HG02870 (cell line): ENCODE results near the gene CORO2B.
"Not testable (repeated sequence)": the region's sequence is repeated elsewhere in the genome, so short reads cannot be mapped to it uniquely, and the experiment has no call there.

ENCODE experiments used
- ATAC-seq: cut with Tn5 transposase; IDR thresholded peaks from one replicate; pipeline ENCODE4 v1.9.1; 2021; ENCODE audit warnings: mild to moderate bottlenecking, moderate library complexity; ENCODE audit not compliant: unreplicated experiment

The CORO2B gene

DNA sequence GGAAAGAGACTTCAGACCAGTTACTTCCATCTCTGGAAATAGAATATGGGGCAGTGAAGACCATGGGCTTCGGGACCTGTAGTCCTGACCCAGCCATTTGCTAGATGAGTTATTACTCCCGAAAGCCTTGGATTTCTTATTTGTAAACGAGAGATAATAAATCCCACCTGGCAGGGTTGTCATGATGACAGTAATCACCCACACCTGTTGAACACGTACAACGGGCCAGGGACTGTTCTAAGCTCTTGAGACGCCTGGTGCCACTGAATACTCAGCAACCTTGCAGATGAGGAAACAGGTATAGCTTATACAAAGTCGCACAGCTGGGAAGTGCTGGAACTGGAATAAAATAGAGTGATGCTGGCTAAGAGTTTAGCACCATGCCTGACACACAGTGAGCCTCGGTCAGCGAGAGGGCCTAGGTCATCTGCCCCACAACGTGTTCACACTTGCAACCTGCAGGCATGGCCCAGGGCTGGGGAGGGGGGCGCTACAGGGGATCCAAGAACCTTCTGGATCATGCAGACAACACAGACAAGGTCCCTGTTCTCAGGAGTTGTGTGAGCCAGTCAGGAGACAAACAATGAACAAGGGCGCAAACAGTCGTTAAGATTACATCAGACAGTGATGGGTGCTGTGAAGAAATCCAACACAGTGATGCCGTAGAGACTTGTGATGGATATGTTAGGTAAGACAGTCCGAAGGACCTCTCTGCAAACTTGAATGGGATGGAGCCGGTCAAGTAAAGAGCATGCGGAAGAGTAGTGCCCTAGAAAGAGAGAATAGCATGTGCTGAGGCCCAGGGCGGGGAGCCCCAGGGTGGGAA, 89.2 kb downstream of the CORO2B start:
- no peak for ATAC-seq

- no peak for ATAC-seq
These were observed 90.3 kb downstream of the CORO2B start for GRCh38 chr15:68668926-68669600.

- no peak for ATAC-seq
These were observed 93.5 kb downstream of the CORO2B start for GRCh38 chr15:68672251-68672650.

- no peak for ATAC-seq
These were observed 94.0 kb downstream of the CORO2B start for GRCh38 chr15:68672781-68673205.

DNA sequence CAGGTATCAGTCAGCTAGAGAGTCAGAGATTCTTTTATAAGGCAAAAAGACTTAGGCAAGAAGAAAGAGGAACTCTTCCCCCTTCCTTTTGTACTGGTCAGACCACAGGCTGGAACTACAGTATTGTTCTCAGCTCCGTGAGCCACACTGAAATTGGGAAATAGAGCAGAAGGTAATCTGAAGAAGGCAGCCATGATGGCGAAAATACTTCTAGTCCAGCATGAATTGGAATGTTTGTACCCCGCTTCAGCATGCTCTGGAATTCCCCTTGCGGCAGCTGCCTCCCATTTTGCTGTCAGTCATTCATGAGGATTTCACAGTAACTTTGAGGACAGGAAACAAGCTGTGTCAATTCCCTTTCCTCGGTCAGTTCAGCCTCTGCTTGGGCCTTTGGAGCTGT, 96.2 kb downstream of the CORO2B start:
- no peak for ATAC-seq

DNA sequence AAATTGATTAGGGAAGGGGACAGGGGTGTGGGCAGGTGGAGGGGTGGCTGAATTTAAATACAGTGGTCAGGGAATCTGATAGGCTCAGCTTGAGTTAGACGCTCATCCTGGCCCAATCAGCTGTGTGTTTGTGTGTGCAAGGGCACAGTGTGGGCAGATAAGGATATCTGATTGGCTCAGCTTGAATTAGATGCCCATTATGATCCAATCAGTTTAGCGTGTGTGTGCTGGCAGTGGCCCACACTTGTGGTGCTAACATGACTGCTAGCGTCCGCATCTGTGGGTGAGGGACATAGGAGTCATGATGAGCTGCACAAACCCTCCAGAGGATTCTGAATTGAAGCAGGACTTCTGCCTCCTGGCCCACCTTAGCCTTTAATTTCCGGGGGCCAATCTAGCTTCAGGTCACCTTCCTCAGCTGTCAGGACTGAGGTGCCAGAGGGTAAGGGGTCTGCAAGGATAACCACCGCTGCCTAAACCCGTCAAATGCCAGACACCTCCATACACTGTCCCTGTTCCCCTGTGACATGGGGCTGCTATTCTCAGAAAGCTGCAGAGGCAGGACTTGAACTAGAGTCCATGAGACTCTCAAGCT, 97.3 kb downstream of the CORO2B start:
- ATAC-seq: no peak

- no peak for ATAC-seq
These were observed 98.1 kb downstream of the CORO2B start for GRCh38 chr15:68676926-68677325.

DNA sequence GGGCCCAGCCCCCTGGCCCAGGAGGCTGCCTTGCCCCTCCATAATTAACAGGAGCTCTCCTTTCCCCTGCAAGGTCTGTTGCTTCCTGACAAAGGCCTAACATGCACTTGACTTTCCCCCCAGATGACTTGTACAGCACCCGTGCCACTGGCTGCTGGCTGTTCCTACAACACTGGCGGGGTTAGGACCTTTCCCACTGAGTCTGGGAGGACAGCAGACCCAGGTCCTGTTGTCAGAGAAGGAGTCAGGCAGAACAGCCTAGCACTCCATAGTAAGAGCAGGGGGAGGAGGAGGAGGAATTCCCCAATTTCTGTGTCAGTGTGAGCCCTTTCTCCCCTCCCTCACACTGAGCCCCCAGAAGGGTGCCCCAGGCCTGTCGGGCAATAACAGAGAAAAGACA, 99.2 kb downstream of the CORO2B start:
- no peak for ATAC-seq

GRCh38 chr15:68678746-68679145, 100.0 kb downstream of the CORO2B start:
- no peak for ATAC-seq

- no peak for ATAC-seq
These were observed 100.4 kb downstream of the CORO2B start for GRCh38 chr15:68679161-68679560.

DNA sequence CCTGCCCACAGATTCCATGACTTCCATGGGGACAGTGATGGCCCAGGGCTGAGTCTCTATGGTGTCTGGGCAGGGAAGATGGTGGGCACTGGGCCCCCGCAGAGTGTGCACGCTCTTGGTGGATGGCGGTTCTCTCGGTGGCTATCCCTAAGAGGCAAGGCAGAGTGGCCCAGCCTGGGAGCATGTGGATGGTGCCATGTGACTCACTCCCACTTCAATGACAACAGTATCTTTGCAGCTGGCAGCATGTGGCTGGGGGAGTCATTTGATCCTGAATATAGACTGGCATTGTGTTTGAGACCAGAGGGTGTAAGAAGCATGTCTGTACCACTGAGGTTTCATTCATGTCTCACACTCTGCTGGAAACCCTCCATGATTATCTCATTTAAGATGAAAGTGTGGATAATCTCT, 101.2 kb downstream of the CORO2B start:
- ATAC-seq: no peak

- not testable (repeated sequence) for ATAC-seq
These were observed 102.0 kb downstream of the CORO2B start for GRCh38 chr15:68680756-68681155.

- no peak for ATAC-seq
These were observed 103.0 kb downstream of the CORO2B start for GRCh38 chr15:68681836-68682235.

- ATAC-seq: no peak
These were observed 103.5 kb downstream of the CORO2B start for GRCh38 chr15:68682330-68682729.

- no peak for ATAC-seq
These were observed 104.2 kb downstream of the CORO2B start for GRCh38 chr15:68683026-68683425.

DNA sequence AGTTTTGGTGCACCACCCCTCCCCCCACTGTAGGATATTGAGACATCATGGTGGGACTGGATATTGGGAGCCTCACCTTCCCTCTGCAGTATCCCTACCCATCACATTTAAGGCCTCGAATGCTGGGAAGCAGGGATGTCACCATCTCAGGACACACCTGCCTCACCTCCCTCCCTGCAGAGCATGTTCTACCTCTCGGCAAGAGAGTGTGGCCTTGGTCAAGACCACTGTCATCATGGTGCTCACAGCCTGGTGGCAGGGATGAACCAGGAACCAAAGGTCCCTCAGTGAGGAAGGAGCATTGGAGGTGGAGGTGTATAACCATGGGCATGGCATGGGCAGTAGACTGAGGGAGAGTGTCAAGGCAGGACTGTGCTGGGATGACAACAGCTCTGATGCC, 104.8 kb downstream of the CORO2B start:
- ATAC-seq: no peak

GRCh38 chr15:68684476-68684875, 105.7 kb downstream of the CORO2B start:
- ATAC-seq: no peak

- no peak for ATAC-seq
These were observed 108.4 kb downstream of the CORO2B start for GRCh38 chr15:68687136-68687735.

DNA sequence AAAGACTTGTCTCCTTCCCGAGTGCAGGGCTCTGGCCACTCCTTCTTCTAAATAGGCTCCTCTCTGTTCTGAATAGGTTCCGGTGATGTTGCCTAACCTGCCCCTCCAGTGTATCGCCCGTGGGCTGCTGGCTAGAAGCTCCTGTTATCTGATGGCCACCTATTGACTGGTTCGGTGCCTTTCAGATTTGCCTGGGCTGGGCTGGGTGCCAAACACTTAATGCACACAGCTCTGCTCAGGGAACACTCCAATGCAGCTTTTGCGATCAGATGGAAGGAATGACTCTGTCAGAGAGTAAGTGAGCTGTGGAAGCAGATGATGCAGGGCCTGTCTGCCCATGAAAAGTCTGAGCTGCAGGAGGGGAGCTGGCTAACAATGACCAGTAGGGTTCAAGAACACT, 112.9 kb downstream of the CORO2B start:
- no peak for ATAC-seq

DNA sequence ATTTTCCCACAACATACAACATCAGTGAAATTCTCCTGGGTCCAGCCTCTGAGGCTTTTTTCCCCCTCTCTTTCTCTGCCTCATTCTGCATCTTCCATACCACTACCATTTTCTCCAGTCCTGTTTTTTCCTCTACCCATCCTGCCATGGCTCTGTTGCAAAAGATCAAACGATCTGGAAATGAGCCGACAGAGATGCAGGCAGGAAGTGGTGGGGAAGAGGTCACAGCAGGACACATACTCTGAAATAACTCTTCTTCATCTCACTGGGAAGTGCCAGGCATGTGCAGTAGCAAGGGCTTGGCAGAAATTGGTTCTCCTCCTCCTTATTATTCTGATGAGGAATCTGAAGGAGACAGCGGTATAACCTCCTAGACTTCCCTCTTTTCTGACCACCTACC, 114.3 kb downstream of the CORO2B start:
- ATAC-seq: no peak

GRCh38 chr15:68694111-68694510, 115.3 kb downstream of the CORO2B start:
- ATAC-seq: no peak
